Measurements from ENCODE around the gene MAGEB2. TPM values are rescaled to one million over a fixed set of nuclear protein-coding genes. Genes with fewer than 3 reads are reported as not detected.

The MAGEB2 gene
- not detected for polyA plus RNA-seq (2013, experiment 1 of 2)
- polyA plus RNA-seq (2013, experiment 2 of 2), result not detected

- no CpG with 5 or more reads among the region's 29 CpGs for WGBS, 2 donors (ENCODE audit: extremely low coverage in 2 of 2, insufficient read length in 2 of 2, insufficient replicate concordance in 1 of 2)
- H2AK5ac ChIP-seq (ENCODE audit: low read depth, low read length), result no peak within 1 kb of the TSS
- no peak for DNase-seq (ENCODE audit: low spot score)
- H3K36me3 ChIP-seq (replicated peaks in 1 of 2; ENCODE audit: control insufficient read depth in 2 of 2, insufficient read depth in 2 of 2, low read length in 2 of 2), result no peaks in the 10 kb centered on the region
- H2BK12ac ChIP-seq (ENCODE audit: low read length), result no peak within 1 kb of the TSS
- H3K4me2 ChIP-seq (ENCODE audit: insufficient read depth, low read length, poor library complexity, severe bottlenecking), result no peak within 1 kb of the TSS
- H3K27ac ChIP-seq (replicated peaks; ENCODE audit: low read length), result no peak within 1 kb of the TSS
- H3K9ac ChIP-seq (ENCODE audit: low read depth, low read length, poor library complexity), result no peak within 1 kb of the TSS
- no peak within 1 kb of the TSS for H2AFZ ChIP-seq (ENCODE audit: low read length)
- no peak within 1 kb of the TSS for H4K8ac ChIP-seq (ENCODE audit: low read depth, low read length)
- no peaks in the 10 kb centered on the region for H3K9me3 ChIP-seq (replicated peaks in 1 of 2; ENCODE audit: control insufficient read depth in 2 of 2, insufficient read depth in 1 of 2, low read depth in 1 of 2, low read length in 2 of 2)
- no peak within 1 kb of the TSS for H3K4me3 ChIP-seq (ENCODE audit: low read length in 2 of 2)
- no peak within 1 kb of the TSS for H3K18ac ChIP-seq (ENCODE audit: low read length)
- H3K4ac ChIP-seq (ENCODE audit: low read length), result no peak within 1 kb of the TSS
- H3K79me1 ChIP-seq (ENCODE audit: low read depth, low read length), result no peaks in the 10 kb centered on the region
- no peak within 1 kb of the TSS for H2BK5ac ChIP-seq (ENCODE audit: low read length)
- no peak within 1 kb of the TSS for H3K23ac ChIP-seq (ENCODE audit: low read depth, low read length, poor library complexity)
- H2BK15ac ChIP-seq (ENCODE audit: low read length), result no peak within 1 kb of the TSS
- H2BK120ac ChIP-seq (ENCODE audit: low read depth, low read length), result no peak within 1 kb of the TSS
- no peaks in the 10 kb centered on the region for H3K27me3 ChIP-seq (ENCODE audit: control insufficient read depth in 3 of 3, insufficient read depth in 3 of 3, low read depth in 1 of 3, low read length in 3 of 3)
- no peaks in the 10 kb centered on the region for H3K4me1 ChIP-seq (ENCODE audit: control insufficient read depth in 2 of 2, insufficient read depth in 1 of 2, low read depth in 1 of 2, low read length in 2 of 2)
- no peak within 1 kb of the TSS for H4K91ac ChIP-seq (ENCODE audit: low read depth, low read length, poor library complexity)
- no peak within 1 kb of the TSS for H3K14ac ChIP-seq (ENCODE audit: low read length)
Measured at GRCh38 chrX:30215357-30215843, at the start of gene MAGEB2. Gene MAGEB2 (plus strand): TSS chrX:30215563. CDS start chrX:30218581, 3,018 bp downstream.

- Histone ChIP-seq H3K79me1 (ENCODE audit: low read depth, low read length) (no peaks in the 10 kb centered on the region), H3K9ac (ENCODE audit: low read depth, low read length, poor library complexity) (no peak overlapping the region), H4K8ac (ENCODE audit: low read depth, low read length) (no peak overlapping the region), H3K23ac (ENCODE audit: low read depth, low read length, poor library complexity) (no peak overlapping the region), H2BK12ac (ENCODE audit: low read length) (no peak overlapping the region), H3K27me3 (ENCODE audit: control insufficient read depth in 3 of 3, insufficient read depth in 3 of 3, low read depth in 1 of 3, low read length in 3 of 3) (no peaks in the 10 kb centered on the region), H3K14ac (ENCODE audit: low read length) (no peak overlapping the region), H3K18ac (ENCODE audit: low read length) (no peak overlapping the region), H2AFZ (ENCODE audit: low read length) (no peak overlapping the region), H3K4me3 (ENCODE audit: low read length in 2 of 2) (no peak overlapping the region), H2BK5ac (ENCODE audit: low read length) (no peak overlapping the region), H3K4me1 (ENCODE audit: control insufficient read depth in 2 of 2, insufficient read depth in 1 of 2, low read depth in 1 of 2, low read length in 2 of 2) (no peaks in the 10 kb centered on the region), H3K4me2 (ENCODE audit: insufficient read depth, low read length, poor library complexity, severe bottlenecking) (no peak overlapping the region), H4K91ac (ENCODE audit: low read depth, low read length, poor library complexity) (no peak overlapping the region), H3K27ac (replicated peaks; ENCODE audit: low read length) (no peak overlapping the region), H3K4ac (ENCODE audit: low read length) (no peak overlapping the region), H3K9me3 (replicated peaks in 1 of 2; ENCODE audit: control insufficient read depth in 2 of 2, insufficient read depth in 1 of 2, low read depth in 1 of 2, low read length in 2 of 2) (no peaks in the 10 kb centered on the region), H2BK120ac (ENCODE audit: low read depth, low read length) (no peak overlapping the region), H3K36me3 (replicated peaks in 1 of 2; ENCODE audit: control insufficient read depth in 2 of 2, insufficient read depth in 2 of 2, low read length in 2 of 2) (no peaks in the 10 kb centered on the region), H2AK5ac (ENCODE audit: low read depth, low read length) (no peak overlapping the region), H2BK15ac (ENCODE audit: low read length) (no peak overlapping the region)
- WGBS, 2 donors (ENCODE audit: extremely low coverage in 2 of 2, insufficient read length in 2 of 2, insufficient replicate concordance in 1 of 2), result no CpG with 5 or more reads among the region's 2 CpGs
- no peak for DNase-seq (ENCODE audit: low spot score)
Measured at GRCh38 chrX:30170900-30171299, 44.5 kb upstream of the MAGEB2 start.

GRCh38 chrX:30181353-30181752, 34.0 kb upstream of the MAGEB2 start:
- no peak overlapping the region for H3K4me3 ChIP-seq (ENCODE audit: low read length in 2 of 2)
- no peak overlapping the region for H2BK5ac ChIP-seq (ENCODE audit: low read length)
- H3K27me3 ChIP-seq (ENCODE audit: control insufficient read depth in 3 of 3, insufficient read depth in 3 of 3, low read depth in 1 of 3, low read length in 3 of 3), result peaks cover 0 to 4% (median 0%) of the 10 kb centered on the region in 3 experiments
- no peaks in the 10 kb centered on the region for H3K9me3 ChIP-seq (replicated peaks in 1 of 2; ENCODE audit: control insufficient read depth in 2 of 2, insufficient read depth in 1 of 2, low read depth in 1 of 2, low read length in 2 of 2)
- H3K23ac ChIP-seq (ENCODE audit: low read depth, low read length, poor library complexity), result no peak overlapping the region
- H2BK12ac ChIP-seq (ENCODE audit: low read length), result no peak overlapping the region
- no peak overlapping the region for H4K91ac ChIP-seq (ENCODE audit: low read depth, low read length, poor library complexity)
- no peak overlapping the region for H3K4ac ChIP-seq (ENCODE audit: low read length)
- H3K4me2 ChIP-seq (ENCODE audit: insufficient read depth, low read length, poor library complexity, severe bottlenecking), result no peak overlapping the region
- no peak overlapping the region for H3K18ac ChIP-seq (ENCODE audit: low read length)
- no peak for DNase-seq (ENCODE audit: low spot score)
- no peaks in the 10 kb centered on the region for H3K36me3 ChIP-seq (replicated peaks in 1 of 2; ENCODE audit: control insufficient read depth in 2 of 2, insufficient read depth in 2 of 2, low read length in 2 of 2)
- H3K9ac ChIP-seq (ENCODE audit: low read depth, low read length, poor library complexity), result no peak overlapping the region
- H2BK15ac ChIP-seq (ENCODE audit: low read length), result no peak overlapping the region
- H3K27ac ChIP-seq (replicated peaks; ENCODE audit: low read length), result no peak overlapping the region
- WGBS, 2 donors (ENCODE audit: extremely low coverage in 2 of 2, insufficient read length in 2 of 2, insufficient replicate concordance in 1 of 2), result no CpG with 5 or more reads among the region's 1 CpG
- no peak overlapping the region for H3K14ac ChIP-seq (ENCODE audit: low read length)
- no peaks in the 10 kb centered on the region for H3K4me1 ChIP-seq (ENCODE audit: control insufficient read depth in 2 of 2, insufficient read depth in 1 of 2, low read depth in 1 of 2, low read length in 2 of 2)
- no peak overlapping the region for H2BK120ac ChIP-seq (ENCODE audit: low read depth, low read length)
- H4K8ac ChIP-seq (ENCODE audit: low read depth, low read length), result no peak overlapping the region
- no peak overlapping the region for H2AFZ ChIP-seq (ENCODE audit: low read length)
- no peaks in the 10 kb centered on the region for H3K79me1 ChIP-seq (ENCODE audit: low read depth, low read length)
- no peak overlapping the region for H2AK5ac ChIP-seq (ENCODE audit: low read depth, low read length)

GRCh38 chrX:30183554-30183953, 31.8 kb upstream of the MAGEB2 start:
- Histone ChIP-seq H3K27me3 (ENCODE audit: control insufficient read depth in 3 of 3, insufficient read depth in 3 of 3, low read depth in 1 of 3, low read length in 3 of 3) (peaks cover 0 to 4% (median 0%) of the 10 kb centered on the region in 3 experiments), H2BK15ac (ENCODE audit: low read length) (no peak overlapping the region), H3K23ac (ENCODE audit: low read depth, low read length, poor library complexity) (no peak overlapping the region), H2AK5ac (ENCODE audit: low read depth, low read length) (no peak overlapping the region), H2AFZ (ENCODE audit: low read length) (no peak overlapping the region), H3K9me3 (replicated peaks in 1 of 2; ENCODE audit: control insufficient read depth in 2 of 2, insufficient read depth in 1 of 2, low read depth in 1 of 2, low read length in 2 of 2) (no peaks in the 10 kb centered on the region), H3K18ac (ENCODE audit: low read length) (no peak overlapping the region), H2BK120ac (ENCODE audit: low read depth, low read length) (no peak overlapping the region), H3K14ac (ENCODE audit: low read length) (no peak overlapping the region), H3K9ac (ENCODE audit: low read depth, low read length, poor library complexity) (no peak overlapping the region), H2BK5ac (ENCODE audit: low read length) (no peak overlapping the region), H3K4me3 (ENCODE audit: low read length in 2 of 2) (no peak overlapping the region), H4K8ac (ENCODE audit: low read depth, low read length) (no peak overlapping the region), H4K91ac (ENCODE audit: low read depth, low read length, poor library complexity) (no peak overlapping the region), H3K4me2 (ENCODE audit: insufficient read depth, low read length, poor library complexity, severe bottlenecking) (no peak overlapping the region), H3K27ac (replicated peaks; ENCODE audit: low read length) (no peak overlapping the region), H3K36me3 (replicated peaks in 1 of 2; ENCODE audit: control insufficient read depth in 2 of 2, insufficient read depth in 2 of 2, low read length in 2 of 2) (no peaks in the 10 kb centered on the region), H3K4ac (ENCODE audit: low read length) (no peak overlapping the region), H3K4me1 (ENCODE audit: control insufficient read depth in 2 of 2, insufficient read depth in 1 of 2, low read depth in 1 of 2, low read length in 2 of 2) (no peaks in the 10 kb centered on the region), H3K79me1 (ENCODE audit: low read depth, low read length) (no peaks in the 10 kb centered on the region), H2BK12ac (ENCODE audit: low read length) (no peak overlapping the region)
- no CpG with 5 or more reads among the region's 3 CpGs for WGBS, 2 donors (ENCODE audit: extremely low coverage in 2 of 2, insufficient read length in 2 of 2, insufficient replicate concordance in 1 of 2)
- DNase-seq (ENCODE audit: low spot score), result no peak
